ENCODE measurements around the gene VPS13C.

The VPS13C gene

DNA sequence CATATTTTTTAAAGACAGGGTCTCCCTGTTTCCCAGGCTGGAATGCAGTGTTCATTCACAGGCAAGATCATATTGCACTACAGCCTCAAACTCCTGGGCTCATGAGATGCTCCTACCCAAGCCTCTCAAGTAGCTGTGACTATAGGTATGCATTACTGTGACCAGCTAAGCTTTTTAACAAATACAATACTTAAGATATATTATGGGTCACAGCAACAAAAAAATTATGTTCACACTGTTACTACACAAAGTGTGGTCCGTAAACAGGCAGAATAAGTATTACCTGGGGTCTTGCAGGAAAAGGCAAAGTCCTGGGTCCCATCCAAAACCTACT is 152.5 kb downstream of the VPS13C start:
- H3K4me3 ChIP-seq (ENCODE audit: low read depth in 1 of 2, low read length in 1 of 2): no peak overlapping the region
- H3K27ac ChIP-seq: no peak overlapping the region
- TF ChIP-seq, protein P1, sequence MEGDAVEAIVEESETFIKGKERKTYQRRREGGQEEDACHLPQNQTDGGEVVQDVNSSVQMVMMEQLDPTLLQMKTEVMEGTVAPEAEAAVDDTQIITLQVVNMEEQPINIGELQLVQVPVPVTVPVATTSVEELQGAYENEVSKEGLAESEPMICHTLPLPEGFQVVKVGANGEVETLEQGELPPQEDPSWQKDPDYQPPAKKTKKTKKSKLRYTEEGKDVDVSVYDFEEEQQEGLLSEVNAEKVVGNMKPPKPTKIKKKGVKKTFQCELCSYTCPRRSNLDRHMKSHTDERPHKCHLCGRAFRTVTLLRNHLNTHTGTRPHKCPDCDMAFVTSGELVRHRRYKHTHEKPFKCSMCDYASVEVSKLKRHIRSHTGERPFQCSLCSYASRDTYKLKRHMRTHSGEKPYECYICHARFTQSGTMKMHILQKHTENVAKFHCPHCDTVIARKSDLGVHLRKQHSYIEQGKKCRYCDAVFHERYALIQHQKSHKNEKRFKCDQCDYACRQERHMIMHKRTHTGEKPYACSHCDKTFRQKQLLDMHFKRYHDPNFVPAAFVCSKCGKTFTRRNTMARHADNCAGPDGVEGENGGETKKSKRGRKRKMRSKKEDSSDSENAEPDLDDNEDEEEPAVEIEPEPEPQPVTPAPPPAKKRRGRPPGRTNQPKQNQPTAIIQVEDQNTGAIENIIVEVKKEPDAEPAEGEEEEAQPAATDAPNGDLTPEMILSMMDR (IDR thresholded peaks at IDR 0.05): no peak
- H3K27me3 ChIP-seq: no peaks in the 10 kb centered on the region
- no peaks in the 10 kb centered on the region for H3K9me3 ChIP-seq
- no peaks in the 10 kb centered on the region for H3K4me1 ChIP-seq (ENCODE audit: control insufficient read depth in 1 of 2, insufficient read depth in 1 of 2, low read depth in 1 of 2, low read length in 1 of 2)
- peaks cover 53% of the 10 kb centered on the region for H3K36me3 ChIP-seq

DNA sequence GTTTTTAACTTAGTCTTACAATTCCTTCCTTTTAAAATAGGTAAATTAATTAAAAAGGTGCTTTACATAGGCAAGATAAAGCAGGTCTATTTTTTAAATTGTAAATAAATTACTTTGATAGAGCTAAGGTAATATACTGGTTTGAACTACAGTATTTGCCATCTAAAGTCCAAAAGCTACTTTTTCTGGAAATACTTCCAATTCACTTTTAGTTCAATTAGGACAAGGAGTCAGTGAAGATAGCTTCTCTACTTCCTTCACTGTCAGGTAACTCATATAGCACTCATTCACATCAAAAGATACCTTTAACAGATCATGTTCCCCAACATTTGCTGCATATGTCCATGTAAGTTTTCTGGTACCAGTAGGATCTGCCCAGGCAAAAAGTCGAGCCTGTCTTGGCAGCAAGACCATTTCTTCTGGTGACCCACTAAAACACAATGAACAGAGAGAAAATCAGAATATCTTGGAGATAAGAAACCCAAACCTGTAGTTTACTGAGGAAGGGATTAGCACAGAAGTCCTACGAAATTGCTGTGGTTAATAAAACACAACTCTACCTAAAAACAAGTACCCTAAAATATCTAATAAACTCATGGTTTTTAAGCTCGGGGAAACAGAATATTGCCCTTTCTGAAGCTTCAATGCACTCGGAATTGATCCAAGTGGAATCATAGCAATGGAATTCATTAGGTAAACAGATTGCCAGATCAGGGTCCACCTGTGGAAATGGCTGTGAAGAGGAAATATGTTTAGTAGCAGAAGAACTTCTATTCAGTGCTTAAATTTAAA is 153.1 kb downstream of the VPS13C start:
- Histone ChIP-seq H3K27me3 (no peaks in the 10 kb centered on the region), H3K4me3 (ENCODE audit: low read depth in 1 of 2, low read length in 1 of 2) (no peak overlapping the region), H3K27ac (no peak overlapping the region), H3K9me3 (no peaks in the 10 kb centered on the region), H3K36me3 (peaks cover 53% of the 10 kb centered on the region), H3K4me1 (ENCODE audit: control insufficient read depth in 1 of 2, insufficient read depth in 1 of 2, low read depth in 1 of 2, low read length in 1 of 2) (no peaks in the 10 kb centered on the region)
- TF ChIP-seq, protein P1 (IDR thresholded peaks at IDR 0.05): no peak

DNA sequence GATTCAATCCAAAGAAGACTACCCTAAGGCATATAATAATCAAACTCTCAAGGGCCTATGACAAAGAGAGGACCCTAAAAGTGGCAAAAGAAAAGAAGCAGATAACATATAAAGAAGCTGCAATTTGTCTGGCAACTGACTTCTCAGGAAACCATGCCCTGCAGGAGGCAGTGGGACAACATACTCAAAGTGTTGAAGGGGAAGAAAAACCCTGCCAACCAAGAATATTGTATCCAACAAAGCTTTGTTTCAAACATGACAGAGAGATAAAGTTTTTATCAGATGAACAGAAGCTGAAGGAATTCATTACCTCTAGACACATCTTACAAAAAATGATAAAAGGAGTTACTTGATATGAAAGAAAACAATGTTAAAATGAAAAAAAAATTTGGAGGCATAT is 167.1 kb downstream of the VPS13C start:
- no peak overlapping the region for H3K27ac ChIP-seq

DNA sequence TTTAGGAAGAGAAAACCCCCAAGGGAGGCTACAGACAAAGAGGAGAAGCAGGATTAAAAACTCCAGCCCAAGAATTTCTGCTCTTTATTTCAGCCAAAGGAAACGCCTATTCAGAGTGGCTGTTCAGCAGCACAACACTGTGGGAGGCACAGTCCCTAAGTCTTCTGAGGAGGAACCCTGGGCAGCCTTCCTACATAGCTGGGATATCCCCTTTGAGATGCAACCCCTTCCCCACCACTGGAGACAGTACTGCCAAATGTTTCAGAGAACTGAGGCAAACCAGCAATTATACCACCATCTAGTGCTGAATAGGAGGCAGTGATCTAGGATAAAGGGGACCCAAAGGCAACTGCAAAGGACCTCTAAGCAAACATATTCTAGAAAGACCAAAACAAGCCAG is 168.1 kb downstream of the VPS13C start:
- H3K36me3 ChIP-seq: peaks cover 29% of the 10 kb centered on the region
- H3K27ac ChIP-seq: no peak overlapping the region
- TF ChIP-seq, protein P1 (IDR thresholded peaks at IDR 0.05): no peak
- H3K4me1 ChIP-seq (ENCODE audit: control insufficient read depth in 1 of 2, insufficient read depth in 1 of 2, low read depth in 1 of 2, low read length in 1 of 2): no peaks in the 10 kb centered on the region
- no peaks in the 10 kb centered on the region for H3K9me3 ChIP-seq
- no peaks in the 10 kb centered on the region for H3K27me3 ChIP-seq
- no peak overlapping the region for H3K4me3 ChIP-seq (ENCODE audit: low read depth in 1 of 2, low read length in 1 of 2)

More for the DNA sequence above, 167.1 kb downstream of the VPS13C start:
- Histone ChIP-seq H3K4me1 (ENCODE audit: control insufficient read depth in 1 of 2, insufficient read depth in 1 of 2, low read depth in 1 of 2, low read length in 1 of 2) (no peaks in the 10 kb centered on the region), H3K9me3 (no peaks in the 10 kb centered on the region), H3K27me3 (no peaks in the 10 kb centered on the region), H3K4me3 (ENCODE audit: low read depth in 1 of 2, low read length in 1 of 2) (no peak overlapping the region), H3K36me3 (peaks cover 27% of the 10 kb centered on the region)
- TF ChIP-seq, protein P1 (IDR thresholded peaks at IDR 0.05): no peak

DNA sequence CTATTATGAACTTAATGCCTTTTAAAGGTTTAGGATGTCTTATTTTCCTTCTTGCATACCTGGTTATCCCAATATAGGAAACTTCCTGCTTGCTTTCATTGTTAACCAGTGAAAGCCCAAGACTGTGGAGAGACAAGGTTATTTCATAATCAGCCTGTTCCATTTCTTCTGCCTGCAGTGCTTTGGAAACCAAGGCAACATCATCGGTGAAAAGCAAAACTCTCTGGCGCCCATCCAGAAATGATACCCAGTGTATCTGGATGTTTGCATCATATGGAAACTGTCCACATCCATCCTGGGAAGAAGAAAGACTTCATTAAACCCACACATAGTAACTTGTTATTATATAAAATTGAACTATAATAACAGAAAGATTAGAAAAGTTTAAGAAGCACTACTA is 170.1 kb downstream of the VPS13C start:
- no peaks in the 10 kb centered on the region for H3K4me1 ChIP-seq (ENCODE audit: control insufficient read depth in 1 of 2, insufficient read depth in 1 of 2, low read depth in 1 of 2, low read length in 1 of 2)
- TF ChIP-seq, protein P1 (IDR thresholded peaks at IDR 0.05): no peak
- no peaks in the 10 kb centered on the region for H3K27me3 ChIP-seq
- H3K4me3 ChIP-seq (ENCODE audit: low read depth in 1 of 2, low read length in 1 of 2): no peak overlapping the region
- H3K36me3 ChIP-seq: peaks cover 29% of the 10 kb centered on the region
- H3K27ac ChIP-seq: no peak overlapping the region
- no peaks in the 10 kb centered on the region for H3K9me3 ChIP-seq
